ENCODE data around the gene ETNK1. TPM values are rescaled to one million over a fixed set of nuclear protein-coding genes. Genes with fewer than 3 reads are reported as not detected.

The ETNK1 gene
- total and polyA plus RNA-seq, 2 donors (not counting 1 experiment from before 2014, with no cell fraction given): 19.4 to 106 TPM

- H3K4me1 ChIP-seq (ENCODE audit: control insufficient read depth in 2 of 2, insufficient read depth in 2 of 2, low read length in 2 of 2): no peaks in the 10 kb centered on the region
- ATAC-seq (ENCODE audit: low read depth) (no peak), DNase-seq (no peak)
- H3K9me3 Mint-ChIP-seq (ENCODE audit: insufficient read depth): no peaks in the 10 kb centered on the region
- no peaks in the 10 kb centered on the region for H3K4me1 Mint-ChIP-seq
- no peaks in the 10 kb centered on the region for H3K36me3 ChIP-seq (replicated peaks in 1 of 2; ENCODE audit: control extremely low read depth in 1 of 2, control insufficient read depth in 1 of 2, extremely low read depth in 1 of 2, insufficient read depth in 2 of 2, low read length in 1 of 2)
- H3K4me3 Mint-ChIP-seq: no peak overlapping the region
- no peak overlapping the region for H3K27ac Mint-ChIP-seq
- peaks cover 0 to 3% (median 0%) of the 10 kb centered on the region in 4 experiments for H3K27me3 ChIP-seq (replicated peaks in 1 of 4; ENCODE audit: control extremely low read depth in 1 of 4, control insufficient read depth in 3 of 4, insufficient read depth in 4 of 4, low read length in 3 of 4)
- CTCF ChIA-PET: no interaction called here
- H3K4me3 ChIP-seq (ENCODE audit: control extremely low read depth in 1 of 5, extremely low read depth in 1 of 5, insufficient read depth in 1 of 5, low read depth in 2 of 5, low read length in 4 of 5): no peak overlapping the region
- POLR2A ChIA-PET: interaction anchor here (0.6 kb wide), 1 partner anchor 66 kb away, joined by 3 read pairs; no protein-coding TSS in a partner anchor
- no peak overlapping the region for H3K4me2 ChIP-seq (replicated peaks; ENCODE audit: low read depth, low read length, poor library complexity, severe bottlenecking)
- peaks cover 9% of the 10 kb centered on the region for H3K27me3 Mint-ChIP-seq
- H3K27ac ChIP-seq (ENCODE audit: low read length in 2 of 2): no peak overlapping the region
- no peak overlapping the region for H3K9ac ChIP-seq (ENCODE audit: low read length)
- no peak for TF ChIP-seq EZH2 (IDR thresholded peaks at IDR 0.05; ENCODE audit: borderline replicate concordance, insufficient read depth, low read depth, low read length, poor library complexity, severe bottlenecking)
- no peak for TF ChIP-seq CTCF (IDR thresholded peaks at IDR 0.05)
- intact Hi-C loops (cut with micrococcal nuclease): no loop called here
- H4K20me1 ChIP-seq (ENCODE audit: control insufficient read depth, insufficient read depth, low read length, poor library complexity, severe bottlenecking): no peaks in the 10 kb centered on the region
- no CpG with 5 or more reads among the region's 2 CpGs for WGBS (ENCODE audit: insufficient coverage)
- no peak overlapping the region for H2AFZ ChIP-seq (ENCODE audit: insufficient read depth, low read depth, low read length, poor library complexity, severe bottlenecking)
- H3K79me2 ChIP-seq (ENCODE audit: control insufficient read depth, insufficient read depth, low read length): no peaks in the 10 kb centered on the region
- H3K9me3 ChIP-seq (ENCODE audit: control extremely low read depth in 1 of 3, control insufficient read depth in 2 of 3, insufficient read depth in 1 of 3, low read length in 2 of 3): peaks cover 0 to 3% (median 0%) of the 10 kb centered on the region in 3 donors
These were observed 26.7 kb upstream of the ETNK1 start for GRCh38 chr12:22598141-22598762.

- Histone ChIP-seq H3K27ac (ENCODE audit: low read length in 2 of 2) (no peak overlapping the region), H3K4me2 (replicated peaks; ENCODE audit: low read depth, low read length, poor library complexity, severe bottlenecking) (no peak overlapping the region), H3K9me3 (ENCODE audit: control extremely low read depth in 1 of 3, control insufficient read depth in 2 of 3, insufficient read depth in 1 of 3, low read length in 2 of 3) (peaks cover 0 to 3% (median 1%) of the 10 kb centered on the region in 3 donors), H4K20me1 (ENCODE audit: control insufficient read depth, insufficient read depth, low read length, poor library complexity, severe bottlenecking) (no peaks in the 10 kb centered on the region), H3K27me3 (replicated peaks in 1 of 4; ENCODE audit: control extremely low read depth in 1 of 4, control insufficient read depth in 3 of 4, insufficient read depth in 4 of 4, low read length in 3 of 4) (peaks cover 0 to 3% (median 0%) of the 10 kb centered on the region in 4 experiments), H2AFZ (ENCODE audit: insufficient read depth, low read depth, low read length, poor library complexity, severe bottlenecking) (no peak overlapping the region), H3K36me3 (replicated peaks in 1 of 2; ENCODE audit: control extremely low read depth in 1 of 2, control insufficient read depth in 1 of 2, extremely low read depth in 1 of 2, insufficient read depth in 2 of 2, low read length in 1 of 2) (no peaks in the 10 kb centered on the region), H3K4me3 (ENCODE audit: control extremely low read depth in 1 of 5, extremely low read depth in 1 of 5, insufficient read depth in 1 of 5, low read depth in 2 of 5, low read length in 4 of 5) (no peak overlapping the region), H3K79me2 (ENCODE audit: control insufficient read depth, insufficient read depth, low read length) (no peaks in the 10 kb centered on the region), H3K4me1 (ENCODE audit: control insufficient read depth in 2 of 2, insufficient read depth in 2 of 2, low read length in 2 of 2) (no peaks in the 10 kb centered on the region), H3K9ac (ENCODE audit: low read length) (no peak overlapping the region)
- ChIA-PET CTCF (no interaction called here), POLR2A (no interaction called here)
- WGBS (ENCODE audit: insufficient coverage): no CpG with 5 or more reads among the region's 4 CpGs
- TF ChIP-seq CTCF (IDR thresholded peaks at IDR 0.05): no peak
- no peak for TF ChIP-seq EZH2 (IDR thresholded peaks at IDR 0.05; ENCODE audit: borderline replicate concordance, insufficient read depth, low read depth, low read length, poor library complexity, severe bottlenecking)
- no peak overlapping the region for H3K27ac Mint-ChIP-seq
- no peak for ATAC-seq (ENCODE audit: low read depth)
- H3K9me3 Mint-ChIP-seq (ENCODE audit: insufficient read depth): no peaks in the 10 kb centered on the region
- intact Hi-C loops (cut with micrococcal nuclease): no loop called here
- H3K27me3 Mint-ChIP-seq: peaks cover 7% of the 10 kb centered on the region
- no peaks in the 10 kb centered on the region for H3K4me1 Mint-ChIP-seq
- no peak overlapping the region for H3K4me3 Mint-ChIP-seq
- no peak for DNase-seq
These were observed 26.2 kb upstream of the ETNK1 start for GRCh38 chr12:22598763-22599161.
